ENCODE measurements around the gene TRAPPC1. TPM values are rescaled to one million over a fixed set of nuclear protein-coding genes. Genes with fewer than 3 reads are reported as not detected.

TRAPPC1 gene
- total and polyA plus RNA-seq, 10 of the 15 experiments (the other 5 are each of a cell fraction or from before 2014, with no cell fraction given): 31.3 to 306 (median 134) TPM

DNA sequence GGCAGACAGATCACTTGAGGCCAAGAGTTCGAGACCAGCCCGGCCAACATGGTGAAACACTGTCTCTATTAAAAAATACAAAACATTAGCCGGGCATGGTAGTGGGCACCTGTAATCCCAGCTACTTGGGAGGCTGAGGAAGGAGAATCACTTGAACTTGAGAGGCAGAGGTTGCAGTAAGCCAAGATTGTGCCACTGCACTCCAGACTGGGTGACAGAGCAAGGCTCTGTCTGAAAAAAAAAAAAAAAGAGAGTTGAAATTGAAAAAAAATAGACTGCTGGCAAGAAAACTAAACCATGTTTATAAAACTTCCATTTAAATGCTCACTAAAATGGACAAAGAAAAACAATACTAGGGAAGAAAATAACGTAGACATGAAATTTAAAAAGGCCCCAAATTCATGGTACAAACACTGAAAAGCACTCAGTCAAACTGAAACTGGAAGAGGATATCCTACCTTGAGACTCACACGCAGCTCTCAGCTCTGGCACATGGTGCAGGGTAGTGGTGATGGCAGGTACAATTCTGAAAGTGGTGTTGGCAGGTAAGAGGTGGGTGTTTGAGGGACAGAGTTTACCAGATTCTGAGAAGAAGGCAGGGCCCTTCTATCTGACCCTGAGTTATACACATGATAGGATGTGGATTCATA lies 19.5 kb upstream of the TRAPPC1 start:
- peak; percentile 45 for DNase-seq (ENCODE audit: low read depth, low spot score)
- Histone ChIP-seq H3K4me3 (no peak overlapping the region), H3K4me1 (ENCODE audit: control insufficient read depth, insufficient read depth, low read length) (peaks cover 12% of the 10 kb centered on the region), H3K79me2 (ENCODE audit: control insufficient read depth, insufficient read depth, low read length) (no peaks in the 10 kb centered on the region), H3K9me3 (replicated peaks; ENCODE audit: control insufficient read depth, insufficient read depth, low read length) (no peaks in the 10 kb centered on the region), H3K9ac (ENCODE audit: control insufficient read depth, insufficient read depth, low read length) (no peak overlapping the region; the same call in 1 of the 2 replicates), H2AFZ (ENCODE audit: control insufficient read depth, low read depth, low read length) (peak overlapping the region; percentile 60), H3K27me3 (replicated peaks in 1 of 2; ENCODE audit: control insufficient read depth in 2 of 2, insufficient read depth in 2 of 2, low read length in 1 of 2) (no peaks in the 10 kb centered on the region), H3K27ac (ENCODE audit: control insufficient read depth, insufficient read depth) (peak overlapping the region; percentile 41), H3K36me3 (ENCODE audit: control insufficient read depth in 2 of 2, insufficient read depth in 2 of 2, low read length in 1 of 2) (peaks cover 1 to 12% of the 10 kb centered on the region in 2 experiments), H4K20me1 (ENCODE audit: control insufficient read depth, insufficient read depth) (no peaks in the 10 kb centered on the region), H3K4me2 (ENCODE audit: control insufficient read depth, insufficient read depth) (peak overlapping the region; percentile 50)
- RAD21 ChIA-PET (ENCODE audit: unreplicated experiment): interaction anchor here (1.0 to 1.5 kb wide), 3 partner anchors 18 to 37 kb away, joined by 3 to 6 read pairs (median 4); partner anchors contain the start of gene RNF227
- BruUV-seq (replicated peaks): no TSS peak
- peak; percentile 99 for ATAC-seq
- peak; percentile 95 for FAIRE-seq
- WGBS (ENCODE audit: insufficient coverage, insufficient replicate concordance, low lambda C conversion rate, missing lambda C conversion rate): 61% methylated on average over 5 of the region's 5 CpGs
- CTCF ChIA-PET: interaction anchor here (0.8 to 1.6 kb wide), 3 partner anchors 22 to 88 kb away, joined by 3 to 4 read pairs (median 4); no protein-coding TSS in a partner anchor
- intact Hi-C loops (cut with micrococcal nuclease; ENCODE audit: unreplicated experiment): no loop called here
- in situ Hi-C loops (cut with MboI): no loop called here
- SMC1A ChIA-PET (ENCODE audit: uncharacterized antibody, unreplicated experiment): interaction anchor here (1.3 to 2.4 kb wide), 3 partner anchors 12 to 19 kb away, joined by 3 to 11 read pairs (median 5); partner anchors contain the start of genes CNTROB and TRAPPC1
- POLR2A ChIA-PET: interaction anchor here (0.7 to 2.4 kb wide), 4 partner anchors 9 to 18 kb away, joined by 3 to 12 read pairs (median 5); partner anchors contain the start of genes CNTROB and TRAPPC1
- TF ChIP-seq FOS (IDR thresholded peaks at IDR 0.05; ENCODE audit: borderline replicate concordance, extremely low read depth, insufficient read length): no peak
- TF ChIP-seq, protein P1, sequence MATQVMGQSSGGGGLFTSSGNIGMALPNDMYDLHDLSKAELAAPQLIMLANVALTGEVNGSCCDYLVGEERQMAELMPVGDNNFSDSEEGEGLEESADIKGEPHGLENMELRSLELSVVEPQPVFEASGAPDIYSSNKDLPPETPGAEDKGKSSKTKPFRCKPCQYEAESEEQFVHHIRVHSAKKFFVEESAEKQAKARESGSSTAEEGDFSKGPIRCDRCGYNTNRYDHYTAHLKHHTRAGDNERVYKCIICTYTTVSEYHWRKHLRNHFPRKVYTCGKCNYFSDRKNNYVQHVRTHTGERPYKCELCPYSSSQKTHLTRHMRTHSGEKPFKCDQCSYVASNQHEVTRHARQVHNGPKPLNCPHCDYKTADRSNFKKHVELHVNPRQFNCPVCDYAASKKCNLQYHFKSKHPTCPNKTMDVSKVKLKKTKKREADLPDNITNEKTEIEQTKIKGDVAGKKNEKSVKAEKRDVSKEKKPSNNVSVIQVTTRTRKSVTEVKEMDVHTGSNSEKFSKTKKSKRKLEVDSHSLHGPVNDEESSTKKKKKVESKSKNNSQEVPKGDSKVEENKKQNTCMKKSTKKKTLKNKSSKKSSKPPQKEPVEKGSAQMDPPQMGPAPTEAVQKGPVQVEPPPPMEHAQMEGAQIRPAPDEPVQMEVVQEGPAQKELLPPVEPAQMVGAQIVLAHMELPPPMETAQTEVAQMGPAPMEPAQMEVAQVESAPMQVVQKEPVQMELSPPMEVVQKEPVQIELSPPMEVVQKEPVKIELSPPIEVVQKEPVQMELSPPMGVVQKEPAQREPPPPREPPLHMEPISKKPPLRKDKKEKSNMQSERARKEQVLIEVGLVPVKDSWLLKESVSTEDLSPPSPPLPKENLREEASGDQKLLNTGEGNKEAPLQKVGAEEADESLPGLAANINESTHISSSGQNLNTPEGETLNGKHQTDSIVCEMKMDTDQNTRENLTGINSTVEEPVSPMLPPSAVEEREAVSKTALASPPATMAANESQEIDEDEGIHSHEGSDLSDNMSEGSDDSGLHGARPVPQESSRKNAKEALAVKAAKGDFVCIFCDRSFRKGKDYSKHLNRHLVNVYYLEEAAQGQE (IDR thresholded peaks at IDR 0.05; ENCODE audit: low read depth, low read length): no peak
- no peak for TF ChIP-seq RAD21 (IDR thresholded peaks at IDR 0.05; ENCODE audit: insufficient read depth, low read depth, low read length)
- TF ChIP-seq FOXM1 (IDR thresholded peaks at IDR 0.05; ENCODE audit: low read depth, low read length): peak; percentile 46; the same call in 1 of the 2 replicates
- TF ChIP-seq CHD1 (IDR thresholded peaks at IDR 0.05; ENCODE audit: low read depth, low read length): no peak
- TF ChIP-seq, protein P2, sequence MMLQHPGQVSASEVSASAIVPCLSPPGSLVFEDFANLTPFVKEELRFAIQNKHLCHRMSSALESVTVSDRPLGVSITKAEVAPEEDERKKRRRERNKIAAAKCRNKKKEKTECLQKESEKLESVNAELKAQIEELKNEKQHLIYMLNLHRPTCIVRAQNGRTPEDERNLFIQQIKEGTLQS (IDR thresholded peaks at IDR 0.05; ENCODE audit: borderline replicate concordance, extremely low read depth, low read depth, low read length): no peak
- no peak for TF ChIP-seq NFXL1 (IDR thresholded peaks at IDR 0.05; ENCODE audit: borderline replicate concordance)
- TF ChIP-seq RUNX3 (IDR thresholded peaks at IDR 0.05; ENCODE audit: low read length): peak; percentile 29; the same call in 1 of the 2 replicates
- TF ChIP-seq, protein P3, sequence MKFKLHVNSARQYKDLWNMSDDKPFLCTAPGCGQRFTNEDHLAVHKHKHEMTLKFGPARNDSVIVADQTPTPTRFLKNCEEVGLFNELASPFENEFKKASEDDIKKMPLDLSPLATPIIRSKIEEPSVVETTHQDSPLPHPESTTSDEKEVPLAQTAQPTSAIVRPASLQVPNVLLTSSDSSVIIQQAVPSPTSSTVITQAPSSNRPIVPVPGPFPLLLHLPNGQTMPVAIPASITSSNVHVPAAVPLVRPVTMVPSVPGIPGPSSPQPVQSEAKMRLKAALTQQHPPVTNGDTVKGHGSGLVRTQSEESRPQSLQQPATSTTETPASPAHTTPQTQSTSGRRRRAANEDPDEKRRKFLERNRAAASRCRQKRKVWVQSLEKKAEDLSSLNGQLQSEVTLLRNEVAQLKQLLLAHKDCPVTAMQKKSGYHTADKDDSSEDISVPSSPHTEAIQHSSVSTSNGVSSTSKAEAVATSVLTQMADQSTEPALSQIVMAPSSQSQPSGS (IDR thresholded peaks at IDR 0.05; ENCODE audit: low read length): peak; percentile 30; the same call in 1 of the 2 replicates
- 0 out of 2 replicates have a peak, but pooled peaks have one; percentile 19 for TF ChIP-seq MLLT1 (IDR thresholded peaks at IDR 0.05)
- no peak for TF ChIP-seq SREBF1 (IDR thresholded peaks at IDR 0.05; ENCODE audit: low read length)
- no peak for TF ChIP-seq ZNF274 (IDR thresholded peaks at IDR 0.05; ENCODE audit: insufficient read depth, insufficient read length)
- TF ChIP-seq NFIC (IDR thresholded peaks at IDR 0.05; ENCODE audit: low read depth, low read length): peak; percentile 30; the same call in 1 of the 2 replicates
- TF ChIP-seq NBN (IDR thresholded peaks at IDR 0.05): peak; percentile 80
- no peak for TF ChIP-seq MYC (IDR thresholded peaks at IDR 0.05; ENCODE audit: insufficient read depth, insufficient read length, insufficient replicate concordance, low read length, severe bottlenecking)
- no peak for TF ChIP-seq CBX3 (IDR thresholded peaks at IDR 0.05; ENCODE audit: borderline replicate concordance, low read depth)

All from GM12878 (cell line).